Endothelial cell (in vitro differentiated cells): ENCODE results near the gene THAP2. TPM values are rescaled to one million over a fixed set of nuclear protein-coding genes. Genes with fewer than 3 reads are reported as not detected.

Experiments used
- DNase-seq: peaks from one replicate; pipeline ENCODE4 v3.0.0; 2021; ENCODE audit warnings: low spot score
- H3K27ac Mint-ChIP-seq: one replicate; pipeline ENCODE4 v1.8.0; 2021; ENCODE audit warnings: mixed read lengths, inconsistent platforms; ENCODE audit not compliant: unreplicated experiment
- H3K27me3 Mint-ChIP-seq: one replicate; pipeline ENCODE4 v1.8.0; 2021; ENCODE audit warnings: mild to moderate bottlenecking, moderate library complexity, mixed read lengths, inconsistent platforms; ENCODE audit not compliant: unreplicated experiment
- H3K36me3 Mint-ChIP-seq: one replicate; pipeline ENCODE4 v1.8.0; 2021; ENCODE audit warnings: mild to moderate bottlenecking, low read depth, mixed read lengths, inconsistent platforms; ENCODE audit not compliant: unreplicated experiment
- H3K4me1 Mint-ChIP-seq: one replicate; pipeline ENCODE4 v1.8.0; 2021; ENCODE audit warnings: mild to moderate bottlenecking, mixed read lengths, inconsistent platforms; ENCODE audit not compliant: unreplicated experiment
- H3K4me3 Mint-ChIP-seq: one replicate; pipeline ENCODE4 v1.8.0; 2021; ENCODE audit warnings: mild to moderate bottlenecking, mixed read lengths, inconsistent platforms; ENCODE audit not compliant: unreplicated experiment
- H3K9me3 Mint-ChIP-seq: one replicate; pipeline ENCODE4 v1.8.0; 2021; ENCODE audit warnings: mixed read lengths, inconsistent platforms; ENCODE audit not compliant: unreplicated experiment
- CTCF ChIP-seq: fragments of 200-600 bp; sonication (generic); IDR thresholded peaks from one replicate; pipeline ENCODE4 v1.5.0; 2021; ENCODE audit warnings: antibody characterized with exemption; ENCODE audit not compliant: unreplicated experiment
- total RNA-seq: library from RNA; stranded (reverse); fragmentation: NEBNext Ultra II Directional; extraction: Animal tissue kit (Norgen Biotek cat#: 25700); gene quantifications from one replicate; pipeline ENCODE4 v1.2.1, GENCODE V29; 2021; ENCODE audit not compliant: unreplicated experiment

The THAP2 gene
- total RNA-seq, 1 donor from 2014 or later, result 4.2 TPM

DNA sequence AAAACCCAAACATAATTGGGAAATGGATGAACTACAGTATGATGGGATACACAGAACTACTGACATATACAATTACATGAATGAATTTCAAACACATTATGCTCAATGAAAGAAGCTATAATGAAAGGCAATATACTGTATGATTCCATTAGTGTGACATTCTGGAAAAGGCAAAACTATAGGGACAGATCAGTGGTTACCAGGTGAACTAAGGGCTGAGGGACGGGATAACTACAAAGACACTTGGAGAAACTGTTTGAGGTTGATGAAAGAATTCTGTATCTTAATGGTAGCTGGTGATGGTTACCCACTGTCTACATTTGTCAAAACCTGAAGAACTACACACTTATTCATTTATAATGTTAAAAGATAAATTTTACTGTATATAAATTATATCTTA, 8.2 kb upstream of the THAP2 start:
- no peak for DNase-seq
- H3K36me3 Mint-ChIP-seq, result peaks cover 39% of the 10 kb centered on the region
- no peaks in the 10 kb centered on the region for H3K9me3 Mint-ChIP-seq
- H3K27ac Mint-ChIP-seq, result no peak overlapping the region
- peaks cover 8% of the 10 kb centered on the region for H3K4me1 Mint-ChIP-seq
- TF ChIP-seq CTCF, result no peak
- H3K4me3 Mint-ChIP-seq, result peak overlapping the region; percentile 53
- no peaks in the 10 kb centered on the region for H3K27me3 Mint-ChIP-seq

- Mint-ChIP-seq H3K4me3 (no peak overlapping the region), H3K27me3 (no peaks in the 10 kb centered on the region), H3K4me1 (peaks cover 10% of the 10 kb centered on the region), H3K9me3 (no peaks in the 10 kb centered on the region), H3K27ac (no peak overlapping the region), H3K36me3 (peaks cover 40% of the 10 kb centered on the region)
- TF ChIP-seq CTCF, result no peak
- no peak for DNase-seq
These were observed 7.4 kb upstream of the THAP2 start for GRCh38 chr12:71656740-71657139.

DNA sequence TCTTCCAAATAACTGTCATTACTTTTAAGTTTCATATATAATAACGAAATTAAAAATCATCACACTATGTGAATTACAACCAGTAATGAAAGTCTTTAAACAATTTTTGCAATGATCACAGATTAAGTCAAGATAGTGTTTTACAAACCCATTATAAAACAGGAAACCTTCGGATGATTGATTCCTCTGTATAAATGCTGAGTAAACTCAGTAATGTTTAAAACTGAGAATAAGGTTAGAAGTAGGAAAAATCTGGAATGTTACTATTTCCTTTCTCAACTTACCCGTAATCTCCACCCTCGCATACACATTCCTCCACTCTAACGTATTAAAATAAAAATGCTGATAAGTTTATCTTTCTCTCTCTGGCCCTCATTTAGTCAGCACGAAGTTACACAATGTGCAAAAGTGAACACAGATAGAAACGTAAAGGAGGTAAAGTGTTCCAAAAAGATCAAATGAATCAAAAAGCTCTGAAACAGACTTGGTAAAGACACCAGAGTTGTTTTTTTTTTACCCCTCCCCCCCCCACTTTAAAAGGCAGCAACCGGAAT, 2.0 kb upstream of the THAP2 start:
- Mint-ChIP-seq H3K36me3 (peaks cover 35% of the 10 kb centered on the region), H3K27ac (peak overlapping the region; percentile 100), H3K9me3 (no peaks in the 10 kb centered on the region), H3K4me1 (peaks cover 30% of the 10 kb centered on the region), H3K27me3 (peaks cover 19% of the 10 kb centered on the region), H3K4me3 (peak overlapping the region; percentile 100)
- no peak for DNase-seq
- no peak for TF ChIP-seq CTCF

DNA sequence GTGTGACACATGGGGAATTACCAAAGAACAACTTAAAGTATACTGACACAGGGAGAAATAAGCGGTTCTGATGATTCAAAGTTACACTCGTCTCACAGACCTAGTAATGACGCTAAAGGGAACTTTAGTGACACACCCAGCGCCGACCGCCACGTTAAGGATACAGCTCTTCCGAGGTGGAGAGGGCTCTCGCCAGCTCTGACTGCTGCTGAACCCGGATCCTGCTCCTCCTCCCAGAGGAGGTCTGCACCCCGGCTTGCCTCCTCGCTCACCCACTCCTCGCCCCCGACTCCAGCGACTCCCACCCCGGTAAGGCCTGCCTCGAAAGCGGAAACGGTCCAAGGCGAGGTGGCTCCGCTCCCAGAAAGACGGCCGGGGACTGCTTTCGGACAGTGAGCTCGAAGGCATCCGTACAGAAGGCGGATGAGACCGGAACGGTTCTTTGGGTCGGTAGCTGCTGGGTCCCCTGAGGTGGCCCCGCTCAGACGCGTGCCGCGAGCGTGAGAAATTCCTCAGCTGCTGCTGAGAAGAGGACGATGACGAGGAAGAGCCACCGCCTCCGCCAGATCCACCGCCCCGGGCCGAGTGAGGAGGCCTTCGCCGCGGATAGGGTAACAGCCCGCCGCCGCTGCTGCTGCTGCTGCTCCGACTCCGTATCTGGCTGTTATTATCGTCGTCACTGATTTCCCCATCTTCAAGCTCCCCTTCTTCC, 1.1 kb upstream of the THAP2 start:
- H3K27me3 Mint-ChIP-seq, result peaks cover 19% of the 10 kb centered on the region
- no peaks in the 10 kb centered on the region for H3K9me3 Mint-ChIP-seq
- peaks cover 29% of the 10 kb centered on the region for H3K36me3 Mint-ChIP-seq
- peak overlapping the region; percentile 100 for H3K27ac Mint-ChIP-seq
- H3K4me3 Mint-ChIP-seq, result peak overlapping the region; percentile 100
- DNase-seq, result peak; percentile 52
- H3K4me1 Mint-ChIP-seq, result peaks cover 28% of the 10 kb centered on the region
- TF ChIP-seq CTCF, result no peak

DNA sequence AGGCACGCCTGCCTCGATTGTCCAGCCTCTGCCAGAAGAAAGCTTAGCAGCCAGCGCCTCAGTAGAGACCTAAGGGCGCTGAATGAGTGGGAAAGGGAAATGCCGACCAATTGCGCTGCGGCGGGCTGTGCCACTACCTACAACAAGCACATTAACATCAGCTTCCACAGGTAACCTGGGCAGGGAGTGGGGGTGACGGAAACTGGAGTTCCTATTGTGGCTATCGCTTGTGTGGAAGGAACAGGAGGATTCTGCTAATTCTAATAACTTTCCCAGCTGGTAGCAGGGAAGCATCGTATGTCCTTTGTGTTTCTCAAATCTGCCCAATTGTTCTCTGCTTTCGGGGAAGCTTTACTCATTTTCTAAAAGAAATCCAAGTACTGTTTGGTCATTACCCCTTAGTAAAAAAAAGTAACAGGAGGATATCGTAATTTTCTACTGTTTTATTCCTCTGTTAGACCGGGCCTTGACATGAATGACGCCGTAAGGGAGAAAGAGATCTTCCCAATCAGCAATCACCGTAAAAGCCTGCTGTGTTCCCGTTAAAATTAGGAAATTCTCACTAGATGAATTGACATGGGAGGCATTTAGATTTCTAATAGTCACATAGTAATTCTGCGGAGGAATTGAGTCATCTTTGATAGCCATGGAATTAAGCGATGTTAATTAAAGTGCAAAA, 449 bp downstream of the THAP2 start:
- peaks cover 16% of the 10 kb centered on the region for H3K36me3 Mint-ChIP-seq
- H3K4me1 Mint-ChIP-seq, result peaks cover 28% of the 10 kb centered on the region
- peak overlapping the region; percentile 100 for H3K4me3 Mint-ChIP-seq
- no peak for DNase-seq
- H3K27ac Mint-ChIP-seq, result peak overlapping the region; percentile 100
- H3K27me3 Mint-ChIP-seq, result peaks cover 19% of the 10 kb centered on the region
- H3K9me3 Mint-ChIP-seq, result no peaks in the 10 kb centered on the region
- no peak for TF ChIP-seq CTCF
